Ishikawa (cell line): ENCODE data around the gene NCK2.

Source experiments
- CEBPB ChIP-seq: IDR thresholded peaks from 2 replicates; pipeline ENCODE4 v1.6.1; 2012
- CREB1 ChIP-seq: IDR thresholded peaks from 2 replicates; pipeline ENCODE4 v1.6.1; 2012; ENCODE audit warnings: low read depth
- EGR1 ChIP-seq: IDR thresholded peaks from 2 replicates; pipeline ENCODE4 v1.6.1; 2012
- EP300 ChIP-seq: IDR thresholded peaks from 2 replicates; pipeline ENCODE4 v1.6.1; 2012; ENCODE audit warnings: borderline replicate concordance
- FOXM1 ChIP-seq: IDR thresholded peaks from 2 replicates; pipeline ENCODE4 v1.6.1; 2012; ENCODE audit warnings: low read depth, borderline replicate concordance
- NFIC ChIP-seq: IDR thresholded peaks from 2 replicates; pipeline ENCODE4 v1.6.1; 2012
- RAD21 ChIP-seq: IDR thresholded peaks from 2 replicates; pipeline ENCODE4 v1.6.1; 2012; ENCODE audit warnings: low read depth
- TAF1 ChIP-seq: IDR thresholded peaks from 2 replicates; pipeline ENCODE4 v1.6.1; 2012; ENCODE audit warnings: low read depth, mild to moderate bottlenecking
- TCF12 ChIP-seq: IDR thresholded peaks from 2 replicates; pipeline ENCODE4 v1.6.1; 2012; ENCODE audit warnings: low read depth
- TEAD4 ChIP-seq: IDR thresholded peaks from 2 replicates; pipeline ENCODE4 v1.6.1; 2012
- YY1 ChIP-seq: IDR thresholded peaks from 2 replicates; pipeline ENCODE4 v1.6.1; 2012; ENCODE audit warnings: low read depth
- ZBTB7A ChIP-seq: IDR thresholded peaks from 2 replicates; pipeline ENCODE4 v1.6.1; 2012; ENCODE audit warnings: low read depth
- TF ChIP-seq, protein P1 (sequence below): IDR thresholded peaks from 2 replicates; pipeline ENCODE4 v1.6.1; 2012
- TF ChIP-seq, protein P2 (sequence below): IDR thresholded peaks from 2 replicates; pipeline ENCODE4 v1.6.1; 2012; ENCODE audit warnings: low read depth, mild to moderate bottlenecking
- TF ChIP-seq, protein P3 (sequence below): IDR thresholded peaks from 2 replicates; pipeline ENCODE4 v1.6.1; 2012

Gene NCK2

DNA sequence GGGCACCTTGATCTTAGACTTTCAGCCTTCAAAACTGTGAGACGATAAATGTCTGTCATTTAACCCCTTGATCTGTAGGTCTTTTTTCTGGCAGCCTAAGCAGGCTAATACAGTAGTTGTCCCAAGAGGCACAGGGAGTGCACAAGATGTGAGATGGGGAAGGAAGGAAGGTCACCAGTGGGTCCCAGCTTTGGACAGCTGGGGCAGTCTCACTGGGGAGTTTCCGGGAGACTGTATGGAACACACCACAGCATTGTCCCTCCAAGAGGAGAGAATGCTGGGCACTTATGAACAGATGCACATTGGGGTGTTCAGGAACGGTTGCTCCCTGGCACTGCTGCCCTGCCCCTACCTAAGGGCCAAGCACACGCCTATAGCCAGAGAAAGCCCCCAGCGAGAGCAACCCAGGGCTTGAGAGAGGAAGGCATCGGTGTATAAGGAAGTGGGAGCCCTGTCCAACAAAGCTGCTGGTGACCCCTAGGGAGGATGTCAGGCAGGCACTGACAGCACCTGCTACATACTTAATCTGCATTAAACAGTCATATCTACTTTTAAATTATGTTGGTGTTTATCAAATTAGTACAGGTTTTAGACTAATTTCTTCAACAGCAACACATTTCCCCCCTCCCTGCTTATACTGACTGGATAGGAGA, 11.6 kb upstream of the NCK2 start:
- TF ChIP-seq, protein P1, sequence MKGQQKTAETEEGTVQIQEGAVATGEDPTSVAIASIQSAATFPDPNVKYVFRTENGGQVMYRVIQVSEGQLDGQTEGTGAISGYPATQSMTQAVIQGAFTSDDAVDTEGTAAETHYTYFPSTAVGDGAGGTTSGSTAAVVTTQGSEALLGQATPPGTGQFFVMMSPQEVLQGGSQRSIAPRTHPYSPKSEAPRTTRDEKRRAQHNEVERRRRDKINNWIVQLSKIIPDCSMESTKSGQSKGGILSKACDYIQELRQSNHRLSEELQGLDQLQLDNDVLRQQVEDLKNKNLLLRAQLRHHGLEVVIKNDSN: no peak
- TF ChIP-seq EP300: no peak
- TF ChIP-seq, protein P2, sequence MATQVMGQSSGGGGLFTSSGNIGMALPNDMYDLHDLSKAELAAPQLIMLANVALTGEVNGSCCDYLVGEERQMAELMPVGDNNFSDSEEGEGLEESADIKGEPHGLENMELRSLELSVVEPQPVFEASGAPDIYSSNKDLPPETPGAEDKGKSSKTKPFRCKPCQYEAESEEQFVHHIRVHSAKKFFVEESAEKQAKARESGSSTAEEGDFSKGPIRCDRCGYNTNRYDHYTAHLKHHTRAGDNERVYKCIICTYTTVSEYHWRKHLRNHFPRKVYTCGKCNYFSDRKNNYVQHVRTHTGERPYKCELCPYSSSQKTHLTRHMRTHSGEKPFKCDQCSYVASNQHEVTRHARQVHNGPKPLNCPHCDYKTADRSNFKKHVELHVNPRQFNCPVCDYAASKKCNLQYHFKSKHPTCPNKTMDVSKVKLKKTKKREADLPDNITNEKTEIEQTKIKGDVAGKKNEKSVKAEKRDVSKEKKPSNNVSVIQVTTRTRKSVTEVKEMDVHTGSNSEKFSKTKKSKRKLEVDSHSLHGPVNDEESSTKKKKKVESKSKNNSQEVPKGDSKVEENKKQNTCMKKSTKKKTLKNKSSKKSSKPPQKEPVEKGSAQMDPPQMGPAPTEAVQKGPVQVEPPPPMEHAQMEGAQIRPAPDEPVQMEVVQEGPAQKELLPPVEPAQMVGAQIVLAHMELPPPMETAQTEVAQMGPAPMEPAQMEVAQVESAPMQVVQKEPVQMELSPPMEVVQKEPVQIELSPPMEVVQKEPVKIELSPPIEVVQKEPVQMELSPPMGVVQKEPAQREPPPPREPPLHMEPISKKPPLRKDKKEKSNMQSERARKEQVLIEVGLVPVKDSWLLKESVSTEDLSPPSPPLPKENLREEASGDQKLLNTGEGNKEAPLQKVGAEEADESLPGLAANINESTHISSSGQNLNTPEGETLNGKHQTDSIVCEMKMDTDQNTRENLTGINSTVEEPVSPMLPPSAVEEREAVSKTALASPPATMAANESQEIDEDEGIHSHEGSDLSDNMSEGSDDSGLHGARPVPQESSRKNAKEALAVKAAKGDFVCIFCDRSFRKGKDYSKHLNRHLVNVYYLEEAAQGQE: no peak
- TF ChIP-seq, protein P3, sequence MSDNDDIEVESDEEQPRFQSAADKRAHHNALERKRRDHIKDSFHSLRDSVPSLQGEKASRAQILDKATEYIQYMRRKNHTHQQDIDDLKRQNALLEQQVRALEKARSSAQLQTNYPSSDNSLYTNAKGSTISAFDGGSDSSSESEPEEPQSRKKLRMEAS: no peak
- TF ChIP-seq CEBPB: no peak
- no peak for TF ChIP-seq YY1

DNA sequence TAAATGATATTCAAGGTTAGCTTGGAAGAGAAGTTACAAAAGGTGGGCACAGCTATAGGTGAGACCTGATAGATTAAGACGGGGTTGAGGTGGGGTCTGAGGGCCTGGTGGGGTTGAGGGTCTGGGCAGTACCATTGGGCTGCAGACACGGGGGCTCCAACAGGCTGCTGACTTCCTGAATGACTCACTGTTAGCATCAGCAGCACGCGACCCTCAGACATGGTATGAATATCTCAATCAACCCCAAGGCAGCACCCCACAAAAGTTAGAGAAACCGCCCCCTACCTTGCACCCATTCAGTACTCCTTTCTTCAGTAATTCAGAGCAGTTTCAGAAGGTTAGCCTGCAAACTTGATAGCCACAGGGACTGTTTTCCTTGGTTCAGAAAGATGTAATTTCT, 10.8 kb upstream of the NCK2 start:
- TF ChIP-seq TEAD4 (no peak), TCF12 (no peak), CREB1 (no peak), EP300 (no peak), TAF1 (no peak), YY1 (no peak), RAD21 (no peak), EGR1 (no peak), NFIC (no peak), CEBPB (no peak), ZBTB7A (no peak), FOXM1 (no peak)
- TF ChIP-seq, protein P3: no peak
- TF ChIP-seq, protein P2: no peak
- TF ChIP-seq, protein P1: no peak

DNA sequence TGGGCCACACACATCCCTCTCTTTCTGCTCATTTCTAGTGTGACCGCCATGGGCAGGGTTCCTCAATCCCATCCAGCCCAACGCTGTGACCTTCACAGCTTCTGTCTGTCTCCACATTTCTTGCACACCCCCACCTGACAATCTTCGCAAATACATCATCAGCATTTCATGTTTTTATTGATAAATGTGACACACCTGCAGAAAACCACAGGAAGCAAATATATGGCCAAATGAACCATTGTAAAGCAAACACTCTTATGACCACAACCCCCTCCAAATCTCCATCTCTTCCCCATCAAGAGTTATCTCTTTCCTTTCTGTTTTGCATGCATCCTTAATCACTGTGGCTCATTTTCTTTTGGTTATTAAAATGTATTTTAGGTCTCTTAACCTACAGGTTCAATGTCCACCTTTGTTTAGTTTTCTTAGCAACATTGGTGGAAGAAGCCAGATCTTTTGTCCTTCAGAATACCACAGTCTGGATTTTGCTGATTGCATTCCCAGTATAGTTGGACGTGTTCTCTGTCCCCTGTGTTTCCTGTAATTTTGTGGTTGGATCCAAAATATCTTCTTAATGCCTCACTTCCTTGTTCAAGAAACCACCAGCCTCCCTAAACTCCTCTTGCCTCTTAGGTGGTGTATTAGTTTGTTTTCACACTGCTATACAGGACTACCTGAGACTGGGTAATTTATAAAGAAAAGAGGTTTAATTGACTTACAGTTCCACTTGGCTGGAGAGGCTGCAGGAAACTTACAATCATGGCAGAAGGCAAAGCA, 9.8 kb upstream of the NCK2 start:
- TF ChIP-seq TEAD4 (no peak), EGR1 (no peak), CEBPB (no peak), FOXM1 (no peak), TAF1 (no peak)

DNA sequence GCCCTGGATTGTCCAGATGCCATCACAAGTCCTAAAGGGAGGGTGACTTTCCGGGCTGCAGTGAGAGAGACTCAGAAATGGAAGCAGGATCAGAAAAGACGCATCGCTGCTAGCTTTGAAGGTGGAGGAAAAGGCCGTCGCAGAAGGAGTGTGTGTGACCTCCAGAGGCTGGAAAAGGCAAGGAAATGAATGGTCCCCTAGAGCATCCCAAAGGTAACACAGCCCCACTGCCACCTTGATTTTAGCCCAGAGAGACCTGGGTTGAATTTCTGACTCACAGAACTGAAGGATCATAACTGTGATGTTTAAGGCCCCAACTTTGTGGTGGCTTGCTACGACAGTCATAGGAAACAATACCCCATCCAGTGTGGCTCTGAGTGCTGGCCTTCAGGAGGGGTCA, 8.6 kb upstream of the NCK2 start:
- TF ChIP-seq NFIC (no peak), YY1 (no peak), RAD21 (no peak), TEAD4 (no peak), TCF12 (no peak)
- TF ChIP-seq, protein P3: no peak

DNA sequence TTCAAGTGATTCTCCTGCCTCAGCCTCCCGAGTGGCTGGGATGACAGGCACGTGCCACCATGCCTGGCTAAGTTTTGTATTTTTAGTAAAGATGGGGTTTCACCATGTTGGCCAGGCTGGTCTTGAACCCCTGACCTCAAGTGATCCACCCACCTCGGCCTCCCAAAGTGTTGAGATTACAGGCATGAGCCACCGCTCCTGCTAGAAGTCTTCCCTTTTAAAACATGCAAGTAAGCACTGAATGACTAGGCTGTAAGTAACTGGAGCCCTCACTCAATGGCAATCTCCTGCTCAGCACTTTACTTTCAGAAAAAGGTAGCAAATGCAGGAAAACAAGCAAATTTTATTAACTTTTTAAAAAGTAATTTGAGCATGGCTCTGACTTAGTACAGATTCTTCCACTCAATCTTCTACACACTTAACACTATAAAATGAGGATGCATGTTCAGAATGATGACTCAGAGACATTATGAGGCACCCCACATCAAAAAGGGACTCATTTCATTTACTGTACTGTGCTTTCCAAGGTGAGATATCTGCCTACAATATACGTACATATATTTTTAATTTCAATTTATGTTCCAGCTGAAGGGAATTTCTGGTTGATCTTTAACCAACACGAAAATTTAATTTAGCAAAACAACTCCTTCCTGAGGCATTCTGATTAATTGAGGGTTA, 6.6 kb upstream of the NCK2 start:
- no peak for TF ChIP-seq TCF12
- TF ChIP-seq EGR1: no peak
- TF ChIP-seq, protein P1: no peak
- TF ChIP-seq ZBTB7A: no peak
- TF ChIP-seq RAD21: no peak
- no peak for TF ChIP-seq NFIC
- no peak for TF ChIP-seq CEBPB
- no peak for TF ChIP-seq TAF1
- TF ChIP-seq YY1: no peak
